OCI-M2 (cell line): Measurements from ENCODE around the gene TBX5.

Source experiments
- DNase-seq: peaks from one replicate; lab custom pipeline; 2025; ENCODE audit not compliant: unreplicated experiment; lab: John Stamatoyannopoulos, UW

Gene TBX5

GRCh38 chr12:114431902-114432301, 26.0 kb upstream of the TBX5 start:
- DNase-seq = no peak

DNA sequence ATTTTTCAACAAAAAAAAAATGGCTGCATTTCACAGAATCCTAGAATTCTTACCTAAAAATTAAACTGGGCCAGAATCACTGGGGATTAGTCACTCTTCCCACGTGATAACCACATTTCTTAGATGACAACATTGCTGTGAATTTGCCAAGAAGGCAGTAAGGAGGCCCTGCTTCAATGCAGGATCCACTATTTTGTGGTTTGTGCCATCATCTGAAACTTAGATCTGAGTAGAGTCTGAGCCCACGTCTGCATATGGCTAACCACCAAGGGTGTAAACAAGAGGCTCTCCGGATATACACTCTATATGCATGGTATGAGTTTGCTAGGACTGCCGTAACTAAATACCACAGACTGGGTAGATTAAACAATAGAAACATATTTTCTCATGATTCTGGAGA, 24.4 kb upstream of the TBX5 start:
- no peak for DNase-seq

DNA sequence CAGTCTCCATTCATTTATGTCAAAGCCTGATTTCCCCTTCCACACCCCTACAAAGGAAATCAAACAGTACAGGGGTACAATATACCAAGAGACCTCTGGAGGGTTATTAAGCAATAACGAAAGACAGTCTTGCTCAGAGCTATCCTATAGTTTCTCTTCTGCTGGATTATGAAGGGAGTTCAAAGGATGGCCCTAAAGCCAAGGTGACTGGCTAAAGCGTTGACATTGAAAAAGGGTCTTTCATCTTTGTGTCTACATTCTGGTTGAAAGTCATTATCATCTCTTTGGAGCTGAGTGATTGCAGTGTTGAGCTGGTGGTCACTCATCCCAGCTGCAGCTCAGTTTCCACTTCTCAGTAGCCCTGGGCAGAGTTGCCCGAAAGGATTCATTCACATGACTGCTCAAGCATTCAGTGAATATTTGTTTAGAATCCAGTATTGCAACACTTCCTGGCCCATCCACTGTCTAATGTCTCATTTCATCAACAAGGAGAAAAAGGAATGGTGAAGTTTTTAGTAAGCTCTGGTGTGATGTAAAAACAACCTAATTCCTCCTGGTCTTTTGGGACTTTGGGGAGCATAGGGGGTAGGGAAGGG, 19.2 kb upstream of the TBX5 start:
- DNase-seq = no peak

- no peak for DNase-seq
These were observed 15.0 kb upstream of the TBX5 start for GRCh38 chr12:114420944-114421335.

GRCh38 chr12:114420182-114420943, 14.4 kb upstream of the TBX5 start:
- DNase-seq = no peak

DNA sequence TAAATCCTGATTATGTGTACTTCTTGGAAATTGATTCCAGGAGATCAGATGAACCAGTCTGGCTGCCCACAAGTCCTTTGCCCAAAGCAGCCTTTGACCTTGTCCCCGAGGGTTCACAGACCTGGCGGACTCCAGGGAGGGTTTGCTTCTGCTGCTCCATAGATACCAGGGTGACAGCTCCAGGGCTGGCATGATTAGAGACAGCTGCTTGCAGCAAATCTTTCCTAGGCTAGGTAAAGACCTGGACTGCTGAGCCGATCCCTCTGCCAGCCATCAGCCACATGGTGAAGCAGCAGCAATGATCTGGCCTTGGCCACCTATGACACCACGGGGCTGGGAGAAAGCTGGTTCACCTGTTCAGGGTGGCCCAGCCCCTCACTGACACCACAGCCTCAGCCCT, 10.1 kb upstream of the TBX5 start:
- DNase-seq = no peak

DNA sequence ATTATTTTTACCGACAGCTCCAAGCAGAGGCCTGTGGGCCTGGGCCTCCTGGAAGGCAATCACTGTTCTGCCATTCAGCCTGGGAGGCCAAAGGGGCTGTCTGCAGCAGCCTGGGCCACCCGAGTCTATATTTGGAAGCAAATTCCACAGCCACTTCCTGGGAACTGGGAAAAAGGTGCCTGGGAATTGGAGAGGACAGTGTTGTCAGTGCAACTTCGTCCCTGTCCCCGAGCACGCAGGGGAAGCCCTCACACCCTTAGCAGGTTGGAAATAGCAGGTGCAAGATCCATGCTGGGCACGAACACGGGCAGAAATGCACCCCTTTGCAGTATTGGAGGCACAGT, 9.6 kb upstream of the TBX5 start:
- DNase-seq = no peak

DNA sequence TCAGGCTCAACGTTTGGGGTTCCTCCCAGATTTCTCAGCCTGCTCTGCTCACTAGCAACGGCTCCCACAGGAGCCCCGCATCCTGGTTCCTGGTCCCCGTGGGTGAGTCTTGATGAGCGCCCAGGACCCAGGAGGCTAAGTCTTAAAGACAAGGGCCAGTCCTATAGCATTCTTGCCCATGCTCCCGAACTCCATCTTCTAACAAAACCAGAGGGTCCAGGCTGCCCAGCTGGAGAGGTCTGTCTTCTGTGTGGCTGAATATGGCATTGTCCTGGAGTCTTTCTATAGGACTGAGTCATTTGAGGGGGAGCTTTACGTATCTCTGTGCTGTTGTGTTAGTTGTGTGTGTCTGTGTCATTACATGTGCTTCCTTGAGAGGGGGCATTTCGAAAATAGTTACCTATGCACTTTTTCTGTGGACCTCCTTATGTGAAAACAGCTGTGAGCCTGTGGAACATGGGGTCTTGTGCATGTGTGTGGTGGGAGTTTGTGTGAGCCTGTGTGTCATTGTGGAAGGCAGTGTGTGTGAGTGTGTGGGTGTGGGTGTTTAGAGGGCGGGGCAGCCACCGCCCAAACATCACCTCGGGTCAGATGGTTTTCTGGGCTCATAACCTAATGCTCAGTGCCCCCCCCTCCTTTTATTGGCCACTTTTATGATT, 9.1 kb upstream of the TBX5 start:
- DNase-seq = no peak

- DNase-seq = no peak
These were observed 8.3 kb upstream of the TBX5 start for GRCh38 chr12:114414031-114414865.

DNA sequence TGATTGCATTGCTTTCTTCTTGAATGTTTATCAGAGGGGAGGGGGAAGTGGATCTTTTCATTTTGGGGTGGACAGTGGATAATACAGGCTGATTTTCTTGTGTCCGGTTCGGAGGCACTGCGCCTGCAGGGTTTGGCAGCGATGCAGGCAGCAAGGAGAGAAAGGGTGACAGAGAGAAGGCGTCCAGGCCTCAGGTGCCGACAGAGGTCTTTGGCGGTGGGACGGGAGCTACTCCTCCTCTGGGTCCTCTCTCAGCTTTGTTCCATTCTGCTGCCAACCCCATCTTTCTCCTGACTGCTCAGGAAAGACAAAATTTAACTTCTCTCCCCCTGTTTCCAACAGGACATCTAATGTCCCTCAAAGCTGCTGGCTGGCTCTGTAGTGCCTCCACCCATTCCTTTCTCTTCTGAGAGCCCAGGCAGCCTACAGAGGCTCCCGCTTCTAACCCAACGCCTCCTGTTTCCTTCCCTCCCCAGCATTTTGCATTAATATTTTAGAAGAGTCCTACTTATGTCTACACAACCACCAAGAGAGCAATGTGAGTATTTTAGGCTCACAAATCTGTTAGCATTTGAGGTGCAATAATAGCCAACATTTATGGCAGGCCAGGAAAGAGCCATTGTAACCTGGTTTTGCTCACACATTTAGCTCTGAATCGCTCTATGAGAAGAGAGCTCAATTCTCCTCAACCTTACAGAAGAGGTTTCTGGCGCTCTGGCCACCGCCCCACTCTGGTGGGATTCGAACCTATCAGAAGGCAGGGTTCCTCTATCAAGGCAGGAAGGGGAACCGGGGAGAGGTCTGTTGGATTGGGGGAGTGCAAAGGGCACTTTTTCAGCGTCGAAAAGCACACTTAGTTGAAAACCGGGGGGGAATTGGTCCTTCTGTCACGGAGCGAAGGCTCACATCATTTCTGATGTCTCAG, 7.1 kb upstream of the TBX5 start:
- no peak for DNase-seq

- no peak for DNase-seq
These were observed 6.4 kb upstream of the TBX5 start for GRCh38 chr12:114412307-114412706.

DNA sequence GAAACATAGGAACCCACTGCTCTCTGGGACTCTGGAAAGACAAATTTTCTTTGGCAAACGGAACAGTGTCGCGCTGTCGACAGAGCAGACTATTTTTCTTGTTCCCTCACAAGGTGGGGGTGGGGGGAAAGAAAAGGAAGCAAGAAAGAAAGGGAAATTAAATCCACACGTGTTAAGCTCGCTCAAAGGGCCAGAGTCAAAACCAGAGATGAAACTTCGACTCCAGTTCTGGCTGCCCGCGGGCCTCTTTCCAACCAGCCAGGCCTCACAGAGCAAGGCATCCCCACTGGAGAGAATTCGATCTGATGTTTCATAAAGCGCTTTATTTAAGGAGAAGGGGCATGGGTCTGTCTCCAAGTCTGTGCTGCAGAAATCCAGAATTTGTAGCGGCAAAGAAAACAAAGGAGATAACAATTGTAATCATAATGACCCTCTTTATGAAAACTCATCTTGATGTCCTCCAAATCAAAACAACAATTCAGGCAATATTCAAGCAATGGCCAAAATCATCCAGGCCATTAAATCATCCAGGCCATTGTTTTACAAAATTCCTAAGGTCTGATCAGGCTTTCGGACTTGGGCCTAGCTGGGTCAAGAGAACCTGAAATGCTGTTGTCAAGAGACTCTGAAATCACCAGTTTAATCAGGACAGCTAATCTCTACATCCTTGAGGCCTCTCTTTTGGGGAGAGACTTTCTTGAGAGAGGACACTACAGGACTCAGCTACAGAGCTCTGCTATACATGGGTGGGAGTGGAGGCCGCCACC, 5.3 kb upstream of the TBX5 start:
- no peak for DNase-seq

DNA sequence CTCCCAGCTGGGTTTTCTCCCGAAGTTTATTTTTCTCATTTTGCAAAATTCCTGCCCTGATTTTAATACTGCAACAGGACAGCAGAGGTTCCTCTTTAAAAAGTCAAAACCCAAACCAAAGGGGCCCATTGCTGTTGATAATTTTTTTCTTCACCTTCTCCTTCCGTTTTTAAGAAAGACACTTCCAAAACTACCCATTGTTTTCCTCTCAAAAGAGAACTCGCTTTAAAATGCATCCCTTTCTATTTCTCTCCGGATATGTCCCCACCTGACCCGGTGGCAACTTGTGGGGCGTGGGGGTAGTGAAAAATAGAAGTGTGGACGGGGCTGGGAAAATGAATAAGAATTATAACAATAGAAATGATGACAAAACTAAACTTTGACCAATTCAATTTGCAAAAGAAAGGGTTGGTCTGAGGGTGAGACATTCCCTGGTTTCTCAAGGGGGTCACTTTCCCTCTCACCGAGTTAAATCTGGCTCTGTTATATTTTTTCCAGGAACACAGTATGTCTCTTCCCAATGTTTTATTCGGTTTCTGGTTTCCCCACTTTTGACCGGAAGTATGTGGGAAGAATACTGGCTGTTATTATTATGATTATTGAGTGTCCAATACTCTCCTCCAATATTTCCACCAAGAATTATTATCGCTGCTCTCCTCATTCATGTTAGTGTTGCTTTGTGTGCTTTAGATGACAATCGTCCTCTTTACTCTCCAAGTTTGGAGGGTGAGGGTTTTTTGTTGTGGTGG, 4.1 kb upstream of the TBX5 start:
- no peak for DNase-seq

DNA sequence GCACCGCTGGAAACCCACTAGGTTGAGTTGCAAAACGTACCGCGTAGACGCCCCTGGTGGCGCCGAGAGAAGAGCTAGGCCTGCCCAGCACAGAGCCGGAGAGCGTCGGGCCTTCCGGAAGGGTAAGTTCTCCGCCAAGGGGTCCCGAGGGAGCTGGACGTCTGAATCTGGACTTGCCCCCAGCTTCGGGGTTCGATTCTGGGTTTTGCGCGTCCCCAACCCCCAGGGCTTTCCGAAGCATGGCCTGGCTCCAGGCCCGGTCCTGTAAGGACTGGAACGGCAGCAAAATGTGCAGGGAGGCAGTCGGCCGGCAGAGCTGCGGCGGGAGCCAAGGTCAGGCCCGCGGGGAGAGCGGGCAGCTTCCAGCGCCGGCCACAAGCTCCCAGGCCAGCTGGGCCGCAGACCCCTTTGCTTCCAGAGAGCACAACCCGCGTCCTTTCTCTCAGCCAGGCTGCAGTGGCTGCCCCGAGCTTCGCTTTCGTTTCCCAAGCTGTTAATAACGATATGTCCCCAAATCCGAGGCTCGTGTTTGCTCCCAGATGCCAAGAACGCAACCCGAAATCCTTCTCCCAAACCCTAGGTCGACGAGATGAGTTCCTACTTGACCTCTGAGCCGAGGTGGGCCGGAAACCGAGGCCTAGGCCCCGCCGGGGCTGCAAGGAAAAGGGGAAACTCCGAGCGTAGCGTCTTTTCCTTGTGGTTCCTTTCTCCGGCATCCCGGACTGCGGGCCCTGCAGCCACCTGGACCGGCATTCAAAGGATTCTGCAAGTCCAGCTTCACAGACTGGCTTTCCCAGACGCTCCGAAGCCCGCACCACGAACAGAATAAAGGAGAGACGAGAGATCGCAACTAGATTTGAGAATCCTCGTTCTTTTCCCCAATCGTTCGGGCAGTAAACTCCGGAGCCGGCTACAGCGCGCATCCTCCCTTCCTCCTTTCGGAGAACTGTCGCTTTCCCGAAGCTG, 3.2 kb upstream of the TBX5 start:
- DNase-seq = no peak

DNA sequence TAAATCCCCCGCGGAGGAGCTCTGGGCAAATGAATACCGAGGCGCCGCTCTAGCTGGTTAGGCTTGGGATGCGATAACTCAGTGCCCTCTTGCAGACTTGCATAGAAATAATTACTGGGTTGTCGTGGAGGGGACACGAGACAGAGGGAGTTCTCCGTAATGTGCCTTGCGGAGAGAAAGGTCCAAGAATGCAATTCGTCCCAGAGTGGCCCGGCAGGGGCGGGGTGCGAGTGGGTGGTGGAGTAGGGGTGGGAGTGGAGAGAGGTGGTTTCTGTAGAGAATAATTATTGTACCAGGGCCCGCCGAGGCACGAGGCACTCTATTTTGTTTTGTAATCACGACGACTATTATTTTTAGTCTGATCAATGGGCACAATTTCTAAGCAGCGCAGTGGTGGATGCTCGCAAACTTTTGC, 2.5 kb upstream of the TBX5 start:
- no peak for DNase-seq

- no peak for DNase-seq
These were observed 2.0 kb upstream of the TBX5 start for GRCh38 chr12:114407842-114408411.

GRCh38 chr12:114406984-114407841, 1.3 kb upstream of the TBX5 start:
- no peak for DNase-seq
